DND-41 (cell line): ENCODE data around the gene CALML4.

ENCODE experiments used
- EZH2 ChIP-seq: IDR thresholded peaks from 3 replicates; pipeline ENCODE4 v1.6.1; 2012; ENCODE audit warnings: borderline replicate concordance, low read depth, mild to moderate bottlenecking, moderate library complexity, low read length, inconsistent platforms; ENCODE audit not compliant: severe bottlenecking
- TF ChIP-seq, protein P1 (sequence below): IDR thresholded peaks from 2 replicates; pipeline ENCODE4 v1.5.1; 2012; ENCODE audit warnings: borderline replicate concordance, low read length, moderate library complexity, mild to moderate bottlenecking; ENCODE audit not compliant: poor library complexity, severe bottlenecking; ENCODE audit errors: extremely low read depth

DNA sequence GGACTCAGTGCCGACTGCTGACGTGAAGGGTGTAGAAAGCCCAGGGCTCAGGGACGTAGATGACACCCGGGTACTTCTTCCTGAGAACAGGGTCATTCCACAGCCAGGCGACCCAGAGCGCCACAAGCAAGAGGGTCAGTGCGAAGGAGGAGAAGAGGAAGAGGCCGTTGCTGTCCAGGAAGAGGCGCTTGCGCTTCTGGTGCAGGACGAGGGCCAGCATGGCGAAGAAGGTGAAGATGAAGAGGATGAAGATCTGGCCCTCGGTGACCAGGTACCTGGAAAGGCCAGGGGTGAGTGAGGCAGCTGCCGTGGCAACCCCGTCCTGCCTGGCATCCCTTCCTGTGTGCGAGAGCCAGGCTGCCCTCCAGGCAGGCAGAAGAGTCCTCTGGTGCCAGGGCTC, 3.0 kb upstream of the CALML4 start:
- no peak for TF ChIP-seq EZH2
- TF ChIP-seq, protein P1, sequence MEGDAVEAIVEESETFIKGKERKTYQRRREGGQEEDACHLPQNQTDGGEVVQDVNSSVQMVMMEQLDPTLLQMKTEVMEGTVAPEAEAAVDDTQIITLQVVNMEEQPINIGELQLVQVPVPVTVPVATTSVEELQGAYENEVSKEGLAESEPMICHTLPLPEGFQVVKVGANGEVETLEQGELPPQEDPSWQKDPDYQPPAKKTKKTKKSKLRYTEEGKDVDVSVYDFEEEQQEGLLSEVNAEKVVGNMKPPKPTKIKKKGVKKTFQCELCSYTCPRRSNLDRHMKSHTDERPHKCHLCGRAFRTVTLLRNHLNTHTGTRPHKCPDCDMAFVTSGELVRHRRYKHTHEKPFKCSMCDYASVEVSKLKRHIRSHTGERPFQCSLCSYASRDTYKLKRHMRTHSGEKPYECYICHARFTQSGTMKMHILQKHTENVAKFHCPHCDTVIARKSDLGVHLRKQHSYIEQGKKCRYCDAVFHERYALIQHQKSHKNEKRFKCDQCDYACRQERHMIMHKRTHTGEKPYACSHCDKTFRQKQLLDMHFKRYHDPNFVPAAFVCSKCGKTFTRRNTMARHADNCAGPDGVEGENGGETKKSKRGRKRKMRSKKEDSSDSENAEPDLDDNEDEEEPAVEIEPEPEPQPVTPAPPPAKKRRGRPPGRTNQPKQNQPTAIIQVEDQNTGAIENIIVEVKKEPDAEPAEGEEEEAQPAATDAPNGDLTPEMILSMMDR, result no peak
